Measurements from ENCODE around the gene MON2.

DNA sequence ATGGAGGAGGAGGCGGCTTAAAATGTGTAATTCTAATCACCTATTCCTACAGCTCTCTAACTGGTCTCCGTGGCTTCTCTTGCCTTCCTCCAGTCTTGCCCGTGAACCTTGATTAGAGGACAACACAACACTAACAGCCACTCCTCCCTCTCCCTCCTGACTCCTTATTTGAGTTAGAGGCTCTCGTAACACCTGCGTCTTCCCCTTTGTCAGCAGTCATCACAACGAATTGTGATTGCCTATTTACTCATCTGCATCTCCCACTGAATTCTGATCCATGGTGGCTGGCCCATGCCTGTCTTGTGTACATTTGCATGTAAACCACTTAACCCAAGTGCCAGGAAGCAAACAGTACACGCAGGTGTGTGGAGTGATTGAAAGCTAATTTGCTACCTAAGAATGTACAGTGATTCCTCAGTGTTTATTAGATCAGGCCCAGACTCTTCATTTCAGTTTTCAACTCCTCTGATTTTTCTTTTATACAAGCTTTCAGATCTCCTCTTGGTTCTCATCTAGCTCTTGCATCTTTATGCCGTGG is 154.5 kb downstream of the MON2 start:
- TF ChIP-seq, protein P1, sequence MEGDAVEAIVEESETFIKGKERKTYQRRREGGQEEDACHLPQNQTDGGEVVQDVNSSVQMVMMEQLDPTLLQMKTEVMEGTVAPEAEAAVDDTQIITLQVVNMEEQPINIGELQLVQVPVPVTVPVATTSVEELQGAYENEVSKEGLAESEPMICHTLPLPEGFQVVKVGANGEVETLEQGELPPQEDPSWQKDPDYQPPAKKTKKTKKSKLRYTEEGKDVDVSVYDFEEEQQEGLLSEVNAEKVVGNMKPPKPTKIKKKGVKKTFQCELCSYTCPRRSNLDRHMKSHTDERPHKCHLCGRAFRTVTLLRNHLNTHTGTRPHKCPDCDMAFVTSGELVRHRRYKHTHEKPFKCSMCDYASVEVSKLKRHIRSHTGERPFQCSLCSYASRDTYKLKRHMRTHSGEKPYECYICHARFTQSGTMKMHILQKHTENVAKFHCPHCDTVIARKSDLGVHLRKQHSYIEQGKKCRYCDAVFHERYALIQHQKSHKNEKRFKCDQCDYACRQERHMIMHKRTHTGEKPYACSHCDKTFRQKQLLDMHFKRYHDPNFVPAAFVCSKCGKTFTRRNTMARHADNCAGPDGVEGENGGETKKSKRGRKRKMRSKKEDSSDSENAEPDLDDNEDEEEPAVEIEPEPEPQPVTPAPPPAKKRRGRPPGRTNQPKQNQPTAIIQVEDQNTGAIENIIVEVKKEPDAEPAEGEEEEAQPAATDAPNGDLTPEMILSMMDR (IDR thresholded peaks at IDR 0.05; ENCODE audit: low read depth, low read length): no peak
- TF ChIP-seq POLR2A (IDR thresholded peaks at IDR 0.05; ENCODE audit: extremely low read depth, insufficient read length): no peak
